Neural progenitor cell (in vitro differentiated cells): Measurements from ENCODE around the gene FKBP9. TPM values are rescaled to one million over a fixed set of nuclear protein-coding genes. Genes with fewer than 3 reads are reported as not detected.

Experiments
- DNase-seq: peaks from one replicate; pipeline ENCODE4 v3.0.0-alpha.2; 2016; ENCODE audit warnings: low spot score
- H2AFZ ChIP-seq: fragments of 200-600 bp; sonication (generic); replicated peaks from 2 replicates; pipeline ENCODE4 v1.6.1; 2016; ENCODE audit warnings: antibody characterized with exemption
- H3F3A ChIP-seq: fragments of 200-600 bp; sonication (generic); 2 replicates; pipeline ENCODE4 v1.6.1; 2016; ENCODE audit warnings: antibody characterized with exemption, low read depth
- H3K27ac ChIP-seq: fragments of 200-600 bp; sonication (generic); 2 replicates; pipeline ENCODE4 v1.5.1; 2016; ENCODE audit warnings: mild to moderate bottlenecking
- H3K27me3 ChIP-seq: fragments of 200-600 bp; sonication (generic); 2 replicates; pipeline ENCODE4 v1.6.1; 2016; ENCODE audit warnings: mild to moderate bottlenecking, moderate library complexity
- H3K36me3 ChIP-seq: fragments of 200-600 bp; sonication (generic); 2 replicates; pipeline ENCODE4 v1.5.1; 2016
- H3K4me1 ChIP-seq: fragments of 200-600 bp; sonication (generic); 2 replicates; pipeline ENCODE4 v1.6.1; 2016; ENCODE audit warnings: mixed run types
- H3K4me2 ChIP-seq: fragments of 200-600 bp; sonication (generic); 2 replicates; pipeline ENCODE4 v1.6.1; 2016
- H3K4me3 ChIP-seq: fragments of 200-600 bp; sonication (generic); 2 replicates; pipeline ENCODE4 v1.5.1; 2016
- H3K79me2 ChIP-seq: fragments of 200-600 bp; sonication (generic); 2 replicates; pipeline ENCODE4 v1.6.1; 2016; ENCODE audit warnings: low read depth
- H3K9ac ChIP-seq: fragments of 200-600 bp; sonication (generic); 2 replicates; pipeline ENCODE4 v1.6.1; 2016
- H3K9me3 ChIP-seq: fragments of 200-600 bp; sonication (generic); 2 replicates; pipeline ENCODE4 v1.5.1; 2016; ENCODE audit warnings: low read depth
- H4K20me1 ChIP-seq: fragments of 200-600 bp; sonication (generic); 2 replicates; pipeline ENCODE4 v1.6.1; 2016; ENCODE audit warnings: low read depth
- H3K27ac Mint-ChIP-seq: 3 replicates; pipeline ENCODE4 v1.8.0; 2021; ENCODE audit warnings: mixed read lengths
- H3K27me3 Mint-ChIP-seq: 2 replicates; pipeline ENCODE4 v1.8.0; 2022; ENCODE audit warnings: low read depth, mild to moderate bottlenecking, inconsistent platforms, moderate library complexity, mixed read lengths; ENCODE audit not compliant: insufficient read depth
- H3K36me3 Mint-ChIP-seq: 3 replicates; pipeline ENCODE4 v1.8.0; 2021; ENCODE audit warnings: mixed read lengths
- H3K4me1 Mint-ChIP-seq: 3 replicates; pipeline ENCODE4 v1.8.0; 2021; ENCODE audit warnings: mixed read lengths
- H3K4me3 Mint-ChIP-seq: 3 replicates; pipeline ENCODE4 v1.8.0; 2021; ENCODE audit warnings: mild to moderate bottlenecking, moderate library complexity, mixed read lengths
- H3K9me3 Mint-ChIP-seq: 3 replicates; pipeline ENCODE4 v1.8.0; 2020; ENCODE audit warnings: mixed read lengths
- CTCF ChIP-seq: fragments of 200-600 bp; sonication (generic); IDR thresholded peaks from 2 replicates; pipeline ENCODE4 v1.5.1; 2017; ENCODE audit warnings: antibody characterized with exemption, mild to moderate bottlenecking
- EZH2 ChIP-seq: fragments of 200-600 bp; sonication (generic); IDR thresholded peaks from 2 replicates; pipeline ENCODE4 v1.6.1; 2017; ENCODE audit warnings: antibody characterized with exemption, mild to moderate bottlenecking, moderate library complexity
- EZH2phosphoT487 ChIP-seq: fragments of 200-600 bp; sonication (generic); IDR thresholded peaks from 2 replicates; pipeline ENCODE4 v1.6.1; 2017; ENCODE audit warnings: antibody characterized with exemption
- total RNA-seq: library from RNA; depleted of rRNA; stranded (reverse); fragments of >200 nt; gene quantifications from 2 replicates; pipeline ENCODE4 v1.2.3, GENCODE V29; 2015; ENCODE audit warnings: low replicate concordance

FKBP9 gene
- total RNA-seq, 1 donor from 2014 or later: 24.4 TPM

GRCh38 chr7:33039903-33040292 is 82.7 kb downstream of the FKBP9 start:
- Histone ChIP-seq H3K4me3 (no peak overlapping the region), H3K36me3 (no peaks in the 10 kb centered on the region), H3K27ac (no peak overlapping the region), H2AFZ (no peak overlapping the region), H3K27me3 (no peaks in the 10 kb centered on the region), H4K20me1 (peaks cover 59% of the 10 kb centered on the region), H3K4me2 (no peak overlapping the region), H3K4me1 (no peaks in the 10 kb centered on the region), H3F3A (no peaks in the 10 kb centered on the region), H3K79me2 (peaks cover 95% of the 10 kb centered on the region), H3K9ac (no peak overlapping the region), H3K9me3 (no peaks in the 10 kb centered on the region)
- Mint-ChIP-seq H3K9me3 (no peaks in the 10 kb centered on the region), H3K36me3 (peaks cover 10% of the 10 kb centered on the region), H3K4me1 (peaks cover 7% of the 10 kb centered on the region), H3K4me3 (no peak overlapping the region), H3K27me3 (peaks cover 3% of the 10 kb centered on the region), H3K27ac (no peak overlapping the region)
- DNase-seq: no peak
- TF ChIP-seq EZH2: no peak
- no peak for TF ChIP-seq CTCF
- TF ChIP-seq EZH2phosphoT487: no peak

GRCh38 chr7:33040803-33041516 is 83.7 kb downstream of the FKBP9 start:
- no peak overlapping the region for H3K4me3 ChIP-seq
- H2AFZ ChIP-seq: no peak overlapping the region
- no peak overlapping the region for H3K4me2 ChIP-seq
- TF ChIP-seq CTCF: no peak
- H3K4me1 ChIP-seq: no peaks in the 10 kb centered on the region
- H3K79me2 ChIP-seq: peaks cover 96% of the 10 kb centered on the region
- H3K27ac Mint-ChIP-seq: no peak overlapping the region
- H3K9me3 Mint-ChIP-seq: no peaks in the 10 kb centered on the region
- H3K36me3 ChIP-seq: no peaks in the 10 kb centered on the region
- H4K20me1 ChIP-seq: peaks cover 59% of the 10 kb centered on the region
- no peak overlapping the region for H3K4me3 Mint-ChIP-seq
- H3K4me1 Mint-ChIP-seq: peaks cover 7% of the 10 kb centered on the region
- H3K9ac ChIP-seq: no peak overlapping the region
- no peak overlapping the region for H3K27ac ChIP-seq
- H3K27me3 Mint-ChIP-seq: peaks cover 3% of the 10 kb centered on the region
- H3K27me3 ChIP-seq: no peaks in the 10 kb centered on the region
- H3F3A ChIP-seq: no peaks in the 10 kb centered on the region
- no peak for DNase-seq
- H3K9me3 ChIP-seq: no peaks in the 10 kb centered on the region
- H3K36me3 Mint-ChIP-seq: peaks cover 8% of the 10 kb centered on the region

GRCh38 chr7:33041631-33042428 is 84.6 kb downstream of the FKBP9 start:
- Histone ChIP-seq H3K27me3 (no peaks in the 10 kb centered on the region), H4K20me1 (peaks cover 59% of the 10 kb centered on the region), H3K4me3 (no peak overlapping the region), H3K4me2 (no peak overlapping the region), H3K9me3 (no peaks in the 10 kb centered on the region), H3K36me3 (no peaks in the 10 kb centered on the region), H3K79me2 (peaks cover 99% of the 10 kb centered on the region), H3K4me1 (no peaks in the 10 kb centered on the region), H2AFZ (no peak overlapping the region), H3K9ac (no peak overlapping the region), H3F3A (no peaks in the 10 kb centered on the region), H3K27ac (no peak overlapping the region)
- H3K36me3 Mint-ChIP-seq: peaks cover 6% of the 10 kb centered on the region
- no peaks in the 10 kb centered on the region for H3K9me3 Mint-ChIP-seq
- H3K4me1 Mint-ChIP-seq: peaks cover 7% of the 10 kb centered on the region
- peaks cover 3% of the 10 kb centered on the region for H3K27me3 Mint-ChIP-seq
- no peak overlapping the region for H3K4me3 Mint-ChIP-seq
- no peak for DNase-seq
- no peak overlapping the region for H3K27ac Mint-ChIP-seq
- no peak for TF ChIP-seq CTCF
- no peak for TF ChIP-seq EZH2
- no peak for TF ChIP-seq EZH2phosphoT487
